Astrocyte (in vitro differentiated cells and primary cell): ENCODE data around the gene CACNA1A.

Source experiments
- EZH2 ChIP-seq: IDR thresholded peaks from 2 replicates; pipeline ENCODE4 v1.6.1; 2012; ENCODE audit warnings: mild to moderate bottlenecking, low read length, inconsistent platforms; ENCODE audit not compliant: insufficient read depth
- TF ChIP-seq, protein P1 (sequence below): IDR thresholded peaks from 2 replicates; pipeline ENCODE4 v1.5.1; 2011; ENCODE audit warnings: low read depth, mild to moderate bottlenecking, inconsistent platforms, low read length, moderate library complexity; ENCODE audit not compliant: insufficient read depth

- TF ChIP-seq, protein P1, sequence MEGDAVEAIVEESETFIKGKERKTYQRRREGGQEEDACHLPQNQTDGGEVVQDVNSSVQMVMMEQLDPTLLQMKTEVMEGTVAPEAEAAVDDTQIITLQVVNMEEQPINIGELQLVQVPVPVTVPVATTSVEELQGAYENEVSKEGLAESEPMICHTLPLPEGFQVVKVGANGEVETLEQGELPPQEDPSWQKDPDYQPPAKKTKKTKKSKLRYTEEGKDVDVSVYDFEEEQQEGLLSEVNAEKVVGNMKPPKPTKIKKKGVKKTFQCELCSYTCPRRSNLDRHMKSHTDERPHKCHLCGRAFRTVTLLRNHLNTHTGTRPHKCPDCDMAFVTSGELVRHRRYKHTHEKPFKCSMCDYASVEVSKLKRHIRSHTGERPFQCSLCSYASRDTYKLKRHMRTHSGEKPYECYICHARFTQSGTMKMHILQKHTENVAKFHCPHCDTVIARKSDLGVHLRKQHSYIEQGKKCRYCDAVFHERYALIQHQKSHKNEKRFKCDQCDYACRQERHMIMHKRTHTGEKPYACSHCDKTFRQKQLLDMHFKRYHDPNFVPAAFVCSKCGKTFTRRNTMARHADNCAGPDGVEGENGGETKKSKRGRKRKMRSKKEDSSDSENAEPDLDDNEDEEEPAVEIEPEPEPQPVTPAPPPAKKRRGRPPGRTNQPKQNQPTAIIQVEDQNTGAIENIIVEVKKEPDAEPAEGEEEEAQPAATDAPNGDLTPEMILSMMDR, result no peak
- TF ChIP-seq EZH2, result no peak
These were observed 38.1 kb upstream of the CACNA1A start for GRCh38 chr19:13544423-13544822.
